Astrocyte (in vitro differentiated cells and primary cell): ENCODE measurements around the gene LHX2.

Source experiments
- EZH2 ChIP-seq: IDR thresholded peaks from 2 replicates; pipeline ENCODE4 v1.6.1; 2012; ENCODE audit warnings: mild to moderate bottlenecking, low read length, inconsistent platforms; ENCODE audit not compliant: insufficient read depth
- TF ChIP-seq, protein P1 (sequence below): IDR thresholded peaks from 2 replicates; pipeline ENCODE4 v1.5.1; 2011; ENCODE audit warnings: low read depth, mild to moderate bottlenecking, inconsistent platforms, low read length, moderate library complexity; ENCODE audit not compliant: insufficient read depth

DNA sequence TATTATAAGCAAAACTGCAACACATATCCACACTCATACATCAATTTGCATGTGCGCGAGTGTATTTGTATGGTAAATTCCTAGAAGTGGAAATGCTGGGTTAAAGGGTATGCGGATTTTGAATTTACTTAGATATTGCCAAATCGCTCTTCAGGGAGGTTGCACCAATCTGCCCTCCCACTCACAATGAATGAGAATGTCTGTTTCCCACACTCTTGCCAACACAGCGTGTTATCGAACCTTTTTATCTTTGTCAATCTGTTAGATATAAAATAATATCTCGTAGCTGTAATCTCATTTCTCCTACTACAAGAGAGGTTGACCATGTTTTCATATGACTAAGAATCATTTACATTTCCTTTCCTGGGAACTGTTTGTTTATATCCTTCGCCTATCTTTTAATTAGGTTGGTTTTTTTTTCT is 35.7 kb downstream of the LHX2 start:
- TF ChIP-seq EZH2, result no peak
- TF ChIP-seq, protein P1, sequence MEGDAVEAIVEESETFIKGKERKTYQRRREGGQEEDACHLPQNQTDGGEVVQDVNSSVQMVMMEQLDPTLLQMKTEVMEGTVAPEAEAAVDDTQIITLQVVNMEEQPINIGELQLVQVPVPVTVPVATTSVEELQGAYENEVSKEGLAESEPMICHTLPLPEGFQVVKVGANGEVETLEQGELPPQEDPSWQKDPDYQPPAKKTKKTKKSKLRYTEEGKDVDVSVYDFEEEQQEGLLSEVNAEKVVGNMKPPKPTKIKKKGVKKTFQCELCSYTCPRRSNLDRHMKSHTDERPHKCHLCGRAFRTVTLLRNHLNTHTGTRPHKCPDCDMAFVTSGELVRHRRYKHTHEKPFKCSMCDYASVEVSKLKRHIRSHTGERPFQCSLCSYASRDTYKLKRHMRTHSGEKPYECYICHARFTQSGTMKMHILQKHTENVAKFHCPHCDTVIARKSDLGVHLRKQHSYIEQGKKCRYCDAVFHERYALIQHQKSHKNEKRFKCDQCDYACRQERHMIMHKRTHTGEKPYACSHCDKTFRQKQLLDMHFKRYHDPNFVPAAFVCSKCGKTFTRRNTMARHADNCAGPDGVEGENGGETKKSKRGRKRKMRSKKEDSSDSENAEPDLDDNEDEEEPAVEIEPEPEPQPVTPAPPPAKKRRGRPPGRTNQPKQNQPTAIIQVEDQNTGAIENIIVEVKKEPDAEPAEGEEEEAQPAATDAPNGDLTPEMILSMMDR, result no peak
